Type B pancreatic cell (in vitro differentiated cells): ENCODE data around the gene HEPACAM. TPM values are rescaled to one million over a fixed set of nuclear protein-coding genes. Genes with fewer than 3 reads are reported as not detected.

Source experiments
- DNase-seq: peaks from one replicate; pipeline ENCODE4 v3.0.0; 2021; ENCODE audit warnings: mixed read lengths; ENCODE audit not compliant: unreplicated experiment; ENCODE audit errors: extremely low spot score
- H3K27ac Mint-ChIP-seq: 2 replicates; pipeline ENCODE4 v1.8.0; 2021; ENCODE audit warnings: mild to moderate bottlenecking, mixed read lengths
- H3K27me3 Mint-ChIP-seq: 2 replicates; pipeline ENCODE4 v1.8.0; 2021; ENCODE audit warnings: mixed read lengths
- H3K36me3 Mint-ChIP-seq: 2 replicates; pipeline ENCODE4 v1.8.0; 2021; ENCODE audit warnings: mixed read lengths
- H3K4me1 Mint-ChIP-seq: one replicate; pipeline ENCODE4 v1.8.0; 2021; ENCODE audit warnings: mixed read lengths; ENCODE audit not compliant: unreplicated experiment
- H3K4me3 Mint-ChIP-seq: 2 replicates; pipeline ENCODE4 v1.8.0; 2021; ENCODE audit warnings: mild to moderate bottlenecking, mixed read lengths
- H3K9me3 Mint-ChIP-seq: 2 replicates; pipeline ENCODE4 v1.8.0; 2021; ENCODE audit warnings: mixed read lengths
- CTCF ChIP-seq: fragments of 200-600 bp; sonication (generic); conservative IDR thresholded peaks from 2 replicates; pipeline ENCODE4 v1.5.0; 2021; ENCODE audit warnings: antibody characterized with exemption, mild to moderate bottlenecking
- total RNA-seq: library from RNA; stranded (reverse); gene quantifications from 2 replicates; pipeline ENCODE4 v1.2.1, GENCODE V29; 2021; ENCODE audit warnings: low replicate concordance

The HEPACAM gene
- total RNA-seq, 1 donor from 2014 or later = 0.43 TPM

DNA sequence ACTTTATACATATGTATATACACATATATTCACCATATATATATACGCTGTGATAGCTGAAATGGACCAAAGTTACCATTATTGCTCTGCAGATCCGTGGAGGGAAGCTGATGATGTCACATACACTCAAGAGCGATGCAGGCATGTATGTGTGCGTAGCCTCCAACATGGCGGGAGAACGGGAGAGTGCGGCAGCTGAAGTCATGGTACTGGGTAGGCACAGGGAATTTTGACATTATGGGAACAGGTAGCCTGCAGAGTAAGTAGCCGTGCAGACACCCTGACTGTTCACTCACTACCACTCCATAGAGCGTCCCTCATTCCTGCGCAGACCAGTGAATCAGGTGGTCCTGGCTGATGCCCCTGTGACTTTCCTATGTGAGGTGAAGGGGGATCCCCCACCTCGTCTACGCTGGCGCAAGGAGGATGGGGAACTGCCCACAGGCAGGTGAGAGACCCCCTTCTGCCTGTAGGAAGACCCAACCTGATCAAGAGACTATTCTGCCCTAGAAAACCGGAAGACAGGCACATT is 65.9 kb downstream of the HEPACAM start:
- no peak for TF ChIP-seq CTCF
- H3K4me3 Mint-ChIP-seq = peak overlapping the region; percentile 34
- no peak overlapping the region for H3K27ac Mint-ChIP-seq
- DNase-seq = peak; percentile 29
- H3K9me3 Mint-ChIP-seq = no peaks in the 10 kb centered on the region
- peaks cover 10% of the 10 kb centered on the region for H3K4me1 Mint-ChIP-seq
- H3K36me3 Mint-ChIP-seq = peaks cover 3% of the 10 kb centered on the region
- peaks cover 99% of the 10 kb centered on the region for H3K27me3 Mint-ChIP-seq

DNA sequence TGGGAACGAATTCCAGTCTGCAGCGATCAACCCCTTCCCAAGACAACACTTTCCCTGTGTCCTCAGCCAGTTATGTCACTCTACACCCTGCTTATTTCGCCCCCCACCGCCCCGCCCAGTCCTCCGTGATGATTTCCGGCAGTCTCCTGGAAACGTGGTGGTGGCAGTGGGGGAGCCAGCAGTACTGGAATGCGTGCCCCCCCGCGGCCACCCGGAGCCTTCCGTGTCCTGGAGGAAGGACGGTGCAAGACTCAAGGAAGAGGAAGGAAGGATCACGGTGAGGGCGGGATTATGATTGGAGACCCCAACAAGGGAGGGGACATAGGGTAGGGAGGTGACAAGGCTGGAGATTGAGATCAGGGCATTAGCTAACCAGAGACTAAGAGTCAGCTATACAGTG is 66.5 kb downstream of the HEPACAM start:
- Mint-ChIP-seq H3K9me3 (no peaks in the 10 kb centered on the region), H3K4me3 (no peak overlapping the region), H3K36me3 (peaks cover 3% of the 10 kb centered on the region), H3K27ac (no peak overlapping the region), H3K4me1 (peaks cover 10% of the 10 kb centered on the region), H3K27me3 (peaks cover 99% of the 10 kb centered on the region)
- no peak for TF ChIP-seq CTCF
- DNase-seq = peak; percentile 52

Other genes starting within 250 kb of the HEPACAM start
- gene NRGN, start 196.1 kb downstream of the HEPACAM start, total RNA-seq = 3.6 and 17.3 TPM in 2 replicates
- gene VSIG2, start 183.8 kb downstream of the HEPACAM start, total RNA-seq = 8.7 and 14.8 TPM in 2 replicates
- gene ESAM, start 173.8 kb downstream of the HEPACAM start, total RNA-seq = 3.6 and 3.7 TPM in 2 replicates
- 13.2 and 27.4 TPM in 2 replicates for gene MSANTD2, start 135.6 kb downstream of the HEPACAM start, total RNA-seq
- gene ROBO3, start 70.6 kb downstream of the HEPACAM start, total RNA-seq = 5.5 and 27.4 TPM in 2 replicates
- not detected in 2 replicates for gene ROBO4, start 38.2 kb downstream of the HEPACAM start, total RNA-seq
- not detected in 2 replicates for gene HEPN1, start 16.8 kb downstream of the HEPACAM start, total RNA-seq
- 1.5 and 3.2 TPM in 2 replicates for gene CCDC15, start 18.2 kb upstream of the HEPACAM start, total RNA-seq
- gene SLC37A2, start 127.3 kb upstream of the HEPACAM start, total RNA-seq = 1.3 TPM in 2 replicates
- 17.2 and 33.2 TPM in 2 replicates for gene TMEM218, start 175.6 kb upstream of the HEPACAM start, total RNA-seq
- gene PKNOX2, start 228.7 kb upstream of the HEPACAM start, total RNA-seq = 0.95 and 15.3 TPM in 2 replicates